ENCODE data around the gene ESR1.

The ESR1 gene

DNA sequence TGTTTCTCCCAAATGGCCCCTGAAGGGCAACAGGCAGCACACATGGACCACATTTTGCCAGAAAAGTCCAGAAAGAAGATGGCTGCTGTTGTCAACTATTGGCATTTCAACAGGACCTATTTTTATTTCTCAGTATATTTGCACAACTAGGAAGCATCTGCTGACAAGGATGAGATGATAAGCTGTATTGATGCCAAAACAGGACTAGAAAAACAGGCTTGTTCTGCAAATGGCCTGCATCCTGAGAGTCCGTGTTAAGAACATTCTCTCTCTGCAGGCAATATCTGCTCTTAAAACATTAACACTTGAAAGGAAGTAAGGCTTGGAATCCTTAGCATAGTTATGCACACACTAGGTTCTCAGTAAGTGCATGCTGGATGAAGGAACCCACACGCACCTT lies 283.7 kb downstream of the ESR1 start:
- no peak for DNase-seq (ENCODE audit: low read depth in 2 of 2, low spot score in 1 of 2)

DNA sequence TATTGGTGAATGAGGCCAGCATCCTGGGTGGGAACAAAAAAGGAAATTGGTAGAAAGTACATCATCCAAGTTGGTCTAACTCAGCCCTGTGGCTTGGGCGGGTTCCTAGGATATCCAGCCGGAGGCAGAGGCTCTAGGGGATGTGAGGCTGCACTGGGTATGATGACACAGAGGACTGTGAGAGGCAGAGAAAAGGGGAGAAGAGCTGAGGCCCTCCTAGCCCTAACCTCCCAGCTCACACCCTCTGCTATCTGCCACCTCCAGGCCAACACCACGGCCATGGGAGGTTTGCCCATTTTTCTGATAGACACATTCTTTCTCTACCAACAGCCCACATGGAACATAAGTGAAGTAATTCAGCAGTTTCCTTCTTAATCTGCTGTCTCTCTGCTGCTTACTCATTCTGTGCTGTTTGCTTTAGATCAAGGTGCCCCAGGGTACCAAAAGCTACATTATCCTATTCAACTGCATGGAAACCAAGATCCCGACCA lies 284.4 kb downstream of the ESR1 start:
- no peak for DNase-seq (ENCODE audit: low read depth in 2 of 2, low spot score in 1 of 2)

DNA sequence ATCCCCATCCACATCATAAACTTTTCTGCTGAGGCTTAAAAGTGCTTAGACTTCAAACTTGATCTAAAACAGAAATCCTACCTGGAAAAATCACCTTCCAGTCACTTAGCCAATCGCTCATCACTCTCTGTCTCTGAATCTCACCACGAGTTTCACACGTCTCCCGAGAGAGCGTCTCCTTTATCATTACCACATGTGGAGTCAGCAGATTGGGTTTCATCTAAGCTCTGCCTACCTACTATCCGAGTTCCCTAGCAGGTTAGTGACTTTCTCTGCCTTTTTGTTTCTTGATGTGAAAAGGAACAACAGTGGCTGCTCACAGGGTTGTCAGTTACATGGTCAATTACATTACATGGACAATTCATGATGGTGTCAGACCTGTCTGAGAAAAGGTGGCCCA lies 286.2 kb downstream of the ESR1 start:
- no peak for DNase-seq (ENCODE audit: low read depth in 2 of 2, low spot score in 1 of 2)

DNA sequence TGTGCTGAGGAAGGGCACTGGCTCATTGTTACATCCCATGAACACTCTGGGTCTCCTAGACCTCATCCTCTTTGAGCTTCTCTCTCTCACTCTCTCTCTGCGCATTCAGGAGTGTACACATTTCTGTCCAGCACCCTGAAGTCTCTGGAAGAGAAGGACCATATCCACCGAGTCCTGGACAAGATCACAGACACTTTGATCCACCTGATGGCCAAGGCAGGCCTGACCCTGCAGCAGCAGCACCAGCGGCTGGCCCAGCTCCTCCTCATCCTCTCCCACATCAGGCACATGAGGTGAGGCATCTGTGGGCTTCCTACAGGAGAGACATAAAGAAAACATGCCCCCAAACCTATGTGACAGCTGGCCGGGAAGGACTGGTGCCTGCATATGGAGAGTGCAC lies 286.8 kb downstream of the ESR1 start:
- no peak for DNase-seq (ENCODE audit: low read depth in 2 of 2, low spot score in 1 of 2)

DNA sequence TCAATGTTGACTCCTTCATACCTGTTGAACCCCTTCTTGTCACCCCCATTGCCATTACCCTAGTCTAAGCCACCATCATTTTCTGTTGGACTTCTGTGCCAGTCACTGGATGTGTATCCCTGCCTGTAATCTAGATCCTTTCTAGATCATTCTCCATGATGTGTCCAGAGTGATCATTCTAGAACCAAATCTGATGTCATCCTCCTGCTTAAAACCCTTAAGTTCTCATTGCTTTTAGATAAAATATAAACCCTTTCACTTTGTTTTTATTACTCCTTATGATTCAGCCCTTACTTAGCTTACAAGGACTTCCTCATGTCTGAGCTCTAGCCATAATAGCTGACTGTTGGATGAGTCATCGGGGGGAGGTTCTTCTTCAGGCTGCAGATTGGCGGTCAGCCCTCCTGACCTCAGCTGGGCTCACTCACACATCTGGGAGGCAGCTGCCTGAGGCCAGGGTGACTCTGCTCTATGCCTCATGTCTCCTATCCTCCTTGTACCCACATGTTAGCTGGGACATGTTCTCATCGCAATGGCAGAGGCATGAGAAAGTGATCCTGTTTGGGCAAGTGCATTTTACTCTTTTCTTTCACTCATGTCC lies 287.6 kb downstream of the ESR1 start:
- DNase-seq (ENCODE audit: low read depth in 2 of 2, low spot score in 1 of 2), result no peak

DNA sequence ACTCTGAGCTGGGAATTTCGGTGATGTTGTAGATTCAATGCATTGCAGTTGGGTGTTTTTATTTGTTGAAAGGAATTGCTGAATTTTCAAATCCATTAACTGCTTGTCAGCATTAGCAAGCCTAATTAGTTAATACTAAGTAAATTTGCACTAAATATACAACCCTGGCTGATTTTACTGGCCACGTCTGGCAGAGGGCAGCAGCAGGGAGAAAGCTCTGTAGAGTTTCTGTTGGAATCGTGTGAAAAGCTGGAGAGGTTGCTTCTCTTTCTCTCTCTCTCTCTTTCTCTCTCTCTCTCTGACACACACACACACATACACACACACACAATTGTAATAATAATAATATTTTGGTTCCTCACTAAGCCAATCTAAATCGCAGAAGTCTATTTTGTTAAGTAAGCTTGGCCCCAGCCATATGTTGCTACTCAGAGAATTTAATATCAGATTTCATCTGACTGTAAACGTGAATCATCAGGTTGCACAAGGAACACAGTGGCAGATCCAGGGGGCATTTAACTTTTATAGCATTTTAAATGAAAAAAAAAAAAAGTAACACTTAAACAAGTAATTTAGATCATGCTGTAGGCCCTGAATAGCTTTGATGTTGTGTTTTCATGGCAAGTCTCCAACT lies 289.5 kb downstream of the ESR1 start:
- DNase-seq (ENCODE audit: low read depth in 2 of 2, low spot score in 1 of 2), result no peak

DNA sequence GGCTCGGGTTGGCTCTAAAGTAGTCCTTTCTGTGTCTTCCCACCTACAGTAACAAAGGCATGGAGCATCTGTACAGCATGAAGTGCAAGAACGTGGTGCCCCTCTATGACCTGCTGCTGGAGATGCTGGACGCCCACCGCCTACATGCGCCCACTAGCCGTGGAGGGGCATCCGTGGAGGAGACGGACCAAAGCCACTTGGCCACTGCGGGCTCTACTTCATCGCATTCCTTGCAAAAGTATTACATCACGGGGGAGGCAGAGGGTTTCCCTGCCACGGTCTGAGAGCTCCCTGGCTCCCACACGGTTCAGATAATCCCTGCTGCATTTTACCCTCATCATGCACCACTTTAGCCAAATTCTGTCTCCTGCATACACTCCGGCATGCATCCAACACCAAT lies 291.2 kb downstream of the ESR1 start:
- no peak for DNase-seq (ENCODE audit: low read depth in 2 of 2, low spot score in 1 of 2)

DNA sequence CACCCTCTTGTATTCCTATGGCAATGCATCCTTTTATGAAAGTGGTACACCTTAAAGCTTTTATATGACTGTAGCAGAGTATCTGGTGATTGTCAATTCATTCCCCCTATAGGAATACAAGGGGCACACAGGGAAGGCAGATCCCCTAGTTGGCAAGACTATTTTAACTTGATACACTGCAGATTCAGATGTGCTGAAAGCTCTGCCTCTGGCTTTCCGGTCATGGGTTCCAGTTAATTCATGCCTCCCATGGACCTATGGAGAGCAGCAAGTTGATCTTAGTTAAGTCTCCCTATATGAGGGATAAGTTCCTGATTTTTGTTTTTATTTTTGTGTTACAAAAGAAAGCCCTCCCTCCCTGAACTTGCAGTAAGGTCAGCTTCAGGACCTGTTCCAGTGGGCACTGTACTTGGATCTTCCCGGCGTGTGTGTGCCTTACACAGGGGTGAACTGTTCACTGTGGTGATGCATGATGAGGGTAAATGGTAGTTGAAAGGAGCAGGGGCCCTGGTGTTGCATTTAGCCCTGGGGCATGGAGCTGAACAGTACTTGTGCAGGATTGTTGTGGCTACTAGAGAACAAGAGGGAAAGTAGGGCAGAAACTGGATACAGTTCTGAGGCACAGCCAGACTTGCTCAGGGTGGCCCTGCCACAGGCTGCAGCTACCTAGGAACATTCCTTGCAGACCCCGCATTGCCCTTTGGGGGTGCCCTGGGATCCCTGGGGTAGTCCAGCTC lies 292.1 kb downstream of the ESR1 start:
- DNase-seq (ENCODE audit: low read depth in 2 of 2, low spot score in 1 of 2), result no peak

DNA sequence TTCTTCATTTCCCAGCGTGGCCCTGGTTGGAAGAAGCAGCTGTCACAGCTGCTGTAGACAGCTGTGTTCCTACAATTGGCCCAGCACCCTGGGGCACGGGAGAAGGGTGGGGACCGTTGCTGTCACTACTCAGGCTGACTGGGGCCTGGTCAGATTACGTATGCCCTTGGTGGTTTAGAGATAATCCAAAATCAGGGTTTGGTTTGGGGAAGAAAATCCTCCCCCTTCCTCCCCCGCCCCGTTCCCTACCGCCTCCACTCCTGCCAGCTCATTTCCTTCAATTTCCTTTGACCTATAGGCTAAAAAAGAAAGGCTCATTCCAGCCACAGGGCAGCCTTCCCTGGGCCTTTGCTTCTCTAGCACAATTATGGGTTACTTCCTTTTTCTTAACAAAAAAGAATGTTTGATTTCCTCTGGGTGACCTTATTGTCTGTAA lies 292.7 kb downstream of the ESR1 start:
- no peak for DNase-seq (ENCODE audit: low read depth in 2 of 2, low spot score in 1 of 2)

DNA sequence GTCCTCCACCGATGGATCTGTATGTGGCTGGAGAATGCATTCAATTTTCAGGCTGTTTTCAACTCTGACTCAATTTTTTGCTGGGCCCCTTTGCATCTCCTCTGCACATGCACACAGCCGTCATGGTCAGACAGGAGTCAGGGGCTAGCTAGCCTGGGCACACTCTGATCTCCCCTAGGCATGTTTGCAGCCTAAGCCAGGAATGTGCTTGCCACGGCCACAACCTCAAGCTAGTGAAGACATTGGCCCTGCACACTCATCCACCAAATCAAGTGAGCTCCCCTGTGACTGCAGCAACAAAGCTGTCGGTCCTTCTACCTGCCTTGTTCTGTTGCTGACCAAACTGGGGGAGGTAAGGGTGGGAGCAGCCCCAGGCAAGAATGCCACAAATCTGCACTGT lies 300.5 kb downstream of the ESR1 start:
- DNase-seq (ENCODE audit: low read depth in 2 of 2, low spot score in 1 of 2), result no peak

DNA sequence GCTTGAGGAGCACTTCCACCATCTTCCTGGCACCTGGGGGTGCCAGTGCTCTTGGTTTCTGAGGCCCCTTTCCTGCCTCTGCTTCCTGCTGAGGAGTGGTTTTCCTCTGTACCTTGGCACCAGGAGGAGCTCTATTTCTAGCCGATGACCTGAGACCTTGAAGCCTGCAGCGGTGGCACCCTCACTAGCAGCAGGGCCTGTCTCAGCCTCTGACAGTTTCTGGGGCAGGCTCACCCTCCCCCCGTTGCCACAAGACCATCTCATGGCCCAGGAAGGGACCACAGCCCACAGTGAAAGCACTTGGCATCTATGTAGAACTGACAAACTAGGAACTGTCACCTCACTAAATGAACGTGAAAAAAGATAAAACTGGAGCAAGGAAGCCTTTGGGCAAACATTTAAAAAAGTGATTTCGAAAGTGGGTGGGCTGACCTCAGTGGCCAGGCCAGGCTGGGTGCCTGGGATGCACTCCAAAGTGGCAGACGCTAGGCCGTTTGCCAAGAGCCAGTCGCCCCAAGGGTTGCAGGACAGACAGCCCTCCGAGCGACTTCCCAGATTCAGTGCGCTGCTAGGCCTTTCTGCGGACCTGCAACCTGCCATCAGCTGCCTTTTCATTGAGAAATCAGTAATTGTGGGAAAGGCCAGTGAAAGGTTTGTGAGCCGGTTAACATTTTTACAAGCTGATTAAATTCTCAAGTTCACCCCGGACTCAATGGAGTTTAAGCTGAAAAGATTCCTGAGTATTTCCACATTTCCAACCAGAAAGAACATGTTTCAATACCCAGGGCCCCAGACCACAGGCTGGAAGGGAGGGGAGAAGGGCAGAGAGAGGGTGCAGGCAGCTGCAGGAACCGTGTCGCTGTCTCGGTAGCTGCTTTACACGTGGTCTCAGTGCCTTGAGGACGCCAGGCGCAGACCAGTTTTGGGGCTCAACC lies 303.7 kb downstream of the ESR1 start:
- no peak for DNase-seq (ENCODE audit: low read depth in 2 of 2, low spot score in 1 of 2)

DNA sequence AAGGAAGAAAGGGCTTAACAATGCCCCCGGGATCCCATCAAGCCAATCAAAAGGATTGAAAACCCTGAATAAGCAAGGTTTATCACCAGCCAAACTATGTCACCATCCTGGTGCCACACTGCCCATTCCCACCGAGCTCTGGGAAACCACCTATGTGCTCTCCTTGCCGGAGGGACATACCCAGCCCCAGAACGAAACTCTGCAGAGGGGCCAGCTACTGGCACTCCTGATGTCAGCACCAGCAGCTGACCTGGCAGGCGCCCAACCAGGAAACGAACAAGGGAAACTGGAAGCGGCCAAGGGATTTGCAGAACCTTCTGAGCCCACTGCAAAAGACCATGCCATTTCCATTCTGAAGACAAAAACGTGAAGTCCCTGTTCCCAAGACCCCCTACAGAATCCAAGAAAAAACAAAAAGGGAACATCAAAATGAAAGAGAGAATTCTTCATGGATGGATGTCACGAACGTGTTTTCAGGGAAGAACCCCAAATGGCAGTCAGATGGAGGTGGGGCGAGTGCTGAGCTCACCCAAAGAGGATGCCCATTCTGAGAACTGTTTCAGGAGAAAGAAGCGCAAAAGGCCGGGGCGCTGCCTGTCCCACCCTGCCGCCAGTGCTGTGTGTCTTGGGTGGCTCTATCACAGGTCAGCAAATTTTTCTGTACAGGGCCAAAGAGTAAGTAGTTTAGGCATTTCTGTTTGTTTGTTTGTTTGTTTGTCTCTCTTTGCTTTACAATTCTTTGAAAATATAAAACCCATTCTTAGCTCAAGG lies 305.2 kb downstream of the ESR1 start:
- no peak for DNase-seq (ENCODE audit: low read depth in 2 of 2, low spot score in 1 of 2)

DNA sequence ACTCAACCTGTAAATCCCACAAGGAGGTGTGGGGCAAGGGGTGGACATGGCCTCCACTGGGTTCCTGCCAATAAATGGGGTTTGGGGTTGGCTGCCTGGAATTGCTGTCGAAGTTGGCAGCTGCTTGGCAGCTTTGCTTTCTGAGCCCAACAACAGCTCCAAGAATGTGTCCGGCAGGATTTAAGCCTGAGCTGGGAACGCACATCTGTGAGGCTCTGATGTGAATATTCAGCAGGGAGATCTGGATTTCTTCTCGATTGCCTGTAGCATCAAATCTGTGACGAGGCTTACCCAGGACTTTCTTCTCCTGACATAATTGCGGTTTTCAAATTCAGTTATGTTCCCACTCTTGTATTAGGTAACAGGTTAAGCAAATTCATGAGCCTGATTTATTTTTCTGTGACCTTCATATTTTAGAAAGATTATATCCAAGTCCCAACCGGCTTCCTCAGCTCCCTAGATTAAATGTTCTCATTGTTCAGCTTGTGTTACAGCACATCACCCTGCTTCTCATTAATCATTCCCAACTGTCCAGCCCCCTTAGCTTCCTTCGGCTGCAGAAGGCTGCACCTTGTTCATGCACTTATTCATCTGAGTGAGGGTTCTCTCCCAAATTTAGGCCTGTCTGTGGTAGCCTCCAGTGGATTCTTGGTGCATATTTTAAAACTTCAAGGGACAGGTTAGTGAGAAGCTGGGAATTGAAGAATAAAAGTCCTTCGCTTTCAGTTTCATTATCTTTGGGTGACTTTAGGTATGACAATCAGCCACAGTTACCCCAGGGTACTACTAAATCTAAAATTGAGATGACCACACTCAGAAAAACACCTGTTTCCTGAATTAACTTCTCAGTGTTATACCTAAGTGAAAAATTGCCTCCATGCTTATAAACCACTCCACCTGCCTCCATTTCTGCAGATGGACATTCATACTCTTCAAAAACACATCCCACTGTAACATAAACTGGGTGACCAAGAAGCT lies 310.0 kb downstream of the ESR1 start:
- no peak for DNase-seq (ENCODE audit: low read depth in 2 of 2, low spot score in 1 of 2)

DNA sequence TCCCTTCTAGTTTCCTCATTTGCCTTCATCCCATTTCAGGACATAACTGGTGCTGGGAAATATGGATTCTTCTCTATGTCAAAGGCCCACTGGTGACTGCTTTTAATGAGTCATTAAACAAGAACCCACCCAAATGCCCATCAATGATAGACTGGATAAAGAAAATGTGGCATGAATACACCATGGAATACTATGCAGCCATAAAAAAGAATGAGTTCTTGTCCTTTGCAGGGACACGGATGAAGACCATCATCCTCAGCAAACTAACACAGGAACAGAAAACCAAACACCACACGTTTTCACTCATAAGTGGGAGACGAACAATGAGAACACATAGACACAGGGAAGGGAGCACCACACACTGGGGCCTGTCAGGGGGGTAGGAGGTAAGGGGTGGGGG lies 310.7 kb downstream of the ESR1 start:
- no peak for DNase-seq (ENCODE audit: low read depth in 2 of 2, low spot score in 1 of 2)

DNA sequence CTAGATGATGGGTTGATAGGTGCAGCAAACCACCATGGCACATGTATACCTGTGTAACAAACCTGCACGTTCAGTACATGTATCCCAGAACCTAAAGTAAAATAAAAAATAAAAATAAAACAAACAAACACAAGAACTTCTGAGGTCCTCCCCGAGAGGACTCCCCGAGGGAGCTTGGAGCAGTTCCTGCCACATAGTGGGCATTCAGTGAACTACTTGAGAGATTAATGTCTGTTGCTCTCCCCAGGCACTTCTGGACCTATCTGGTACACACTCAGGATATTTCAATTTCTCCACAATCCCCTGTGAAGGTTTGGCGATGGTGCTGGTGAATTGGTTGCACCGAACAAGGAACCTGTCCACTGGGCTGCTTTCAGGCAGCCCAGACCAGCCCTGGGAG lies 311.2 kb downstream of the ESR1 start:
- DNase-seq (ENCODE audit: low read depth in 2 of 2, low spot score in 1 of 2), result no peak

DNA sequence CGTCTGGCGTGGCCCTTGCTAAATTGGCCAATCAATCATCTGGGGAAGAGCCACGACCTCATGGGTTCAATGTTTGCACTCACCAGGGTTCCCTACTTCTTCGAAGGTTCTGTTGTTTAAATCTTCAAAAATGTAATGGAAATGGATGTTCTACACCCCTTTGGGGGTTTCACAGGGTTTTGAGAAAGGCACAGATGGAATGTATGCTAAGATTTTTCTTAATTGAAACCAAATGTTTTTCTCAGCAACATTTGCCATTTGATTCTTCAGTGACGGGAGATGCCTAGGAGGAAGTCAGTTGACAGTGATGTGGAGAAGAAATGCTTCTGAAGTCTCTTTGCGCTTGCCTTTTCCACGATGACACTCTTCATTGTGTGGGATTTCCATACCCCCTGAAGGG lies 312.3 kb downstream of the ESR1 start:
- DNase-seq (ENCODE audit: low read depth in 2 of 2, low spot score in 1 of 2), result no peak

DNA sequence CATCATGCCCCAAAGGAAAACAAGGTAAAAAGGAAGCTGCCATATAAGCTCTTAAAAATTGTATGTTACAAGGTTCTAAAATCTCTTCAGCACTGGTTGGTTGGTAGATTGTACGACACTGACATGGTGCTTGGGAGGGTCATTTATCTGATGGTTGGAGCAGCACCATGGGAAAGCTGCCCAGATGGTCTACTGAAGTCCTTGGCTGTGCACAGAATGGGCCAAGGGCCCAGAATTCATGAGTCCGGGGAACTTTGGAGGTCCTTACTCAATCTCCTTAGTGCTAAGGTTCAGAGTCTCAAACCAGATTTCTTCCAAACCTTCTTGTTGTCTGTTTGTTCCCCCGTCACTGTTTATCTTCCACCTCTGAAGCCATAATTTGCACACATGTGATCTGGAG lies 314.4 kb downstream of the ESR1 start:
- DNase-seq (ENCODE audit: low read depth in 2 of 2, low spot score in 1 of 2), result no peak

DNA sequence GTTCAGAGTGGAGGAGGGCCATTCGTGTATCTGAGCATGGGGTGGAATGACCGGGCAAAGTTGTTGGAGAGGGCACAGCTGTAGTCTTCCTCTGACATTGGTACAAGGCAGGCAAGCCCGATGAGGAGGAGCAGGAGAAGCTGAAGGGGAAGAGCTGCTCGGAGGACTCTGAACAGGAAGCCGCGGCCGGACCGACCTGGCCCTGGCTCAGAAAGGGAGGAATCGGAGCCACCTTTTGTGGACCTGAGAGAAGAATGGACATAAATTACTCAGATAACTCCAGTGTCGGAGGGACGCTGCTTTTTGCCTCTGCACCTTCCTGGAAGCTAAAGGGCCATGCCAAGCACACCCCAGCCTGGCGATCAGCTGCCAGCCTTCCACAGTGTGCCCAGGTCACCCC lies 315.0 kb downstream of the ESR1 start:
- DNase-seq (ENCODE audit: low read depth in 2 of 2, low spot score in 1 of 2), result no peak

DNA sequence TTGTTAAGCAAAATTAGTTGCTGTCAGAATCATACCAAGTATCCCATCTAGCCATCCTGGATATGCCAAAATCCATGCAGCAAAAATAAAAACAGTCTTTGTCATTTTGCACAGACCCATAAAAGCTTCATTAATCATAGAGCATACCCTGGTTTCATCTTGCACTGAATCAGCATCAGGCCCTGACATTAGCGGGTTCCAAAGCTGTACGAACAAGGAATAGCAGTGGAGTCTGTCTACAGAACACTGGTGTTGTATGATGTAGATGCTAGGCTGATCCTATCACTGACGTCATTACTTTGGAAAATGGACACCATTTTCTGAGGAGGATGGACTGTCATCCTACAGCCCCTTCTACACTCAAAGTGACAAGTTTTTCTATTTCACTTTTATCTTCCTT lies 315.6 kb downstream of the ESR1 start:
- no peak for DNase-seq (ENCODE audit: low read depth in 2 of 2, low spot score in 1 of 2)
